ENCODE data around the gene FOXE3. TPM values are rescaled to one million over a fixed set of nuclear protein-coding genes. Genes with fewer than 3 reads are reported as not detected.

The FOXE3 gene
- total RNA-seq, 1 donor from 2014 or later: 0.35 TPM

- Mint-ChIP-seq H3K27ac (ENCODE audit: unreplicated experiment) (no peak overlapping the region), H3K36me3 (ENCODE audit: low read depth) (peaks cover 10% of the 10 kb centered on the region), H3K9me3 (no peaks in the 10 kb centered on the region), H3K4me3 (no peak overlapping the region), H3K4me1 (no peaks in the 10 kb centered on the region), H3K27me3 (ENCODE audit: low read depth) (no peaks in the 10 kb centered on the region)
- TF ChIP-seq, protein P1, sequence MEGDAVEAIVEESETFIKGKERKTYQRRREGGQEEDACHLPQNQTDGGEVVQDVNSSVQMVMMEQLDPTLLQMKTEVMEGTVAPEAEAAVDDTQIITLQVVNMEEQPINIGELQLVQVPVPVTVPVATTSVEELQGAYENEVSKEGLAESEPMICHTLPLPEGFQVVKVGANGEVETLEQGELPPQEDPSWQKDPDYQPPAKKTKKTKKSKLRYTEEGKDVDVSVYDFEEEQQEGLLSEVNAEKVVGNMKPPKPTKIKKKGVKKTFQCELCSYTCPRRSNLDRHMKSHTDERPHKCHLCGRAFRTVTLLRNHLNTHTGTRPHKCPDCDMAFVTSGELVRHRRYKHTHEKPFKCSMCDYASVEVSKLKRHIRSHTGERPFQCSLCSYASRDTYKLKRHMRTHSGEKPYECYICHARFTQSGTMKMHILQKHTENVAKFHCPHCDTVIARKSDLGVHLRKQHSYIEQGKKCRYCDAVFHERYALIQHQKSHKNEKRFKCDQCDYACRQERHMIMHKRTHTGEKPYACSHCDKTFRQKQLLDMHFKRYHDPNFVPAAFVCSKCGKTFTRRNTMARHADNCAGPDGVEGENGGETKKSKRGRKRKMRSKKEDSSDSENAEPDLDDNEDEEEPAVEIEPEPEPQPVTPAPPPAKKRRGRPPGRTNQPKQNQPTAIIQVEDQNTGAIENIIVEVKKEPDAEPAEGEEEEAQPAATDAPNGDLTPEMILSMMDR (conservative IDR thresholded peaks at IDR 0.05): no peak
- DNase-seq (ENCODE audit: low read depth, low spot score): no peak
These were observed 35.4 kb upstream of the FOXE3 start for GRCh38 chr1:47380699-47381098.

DNA sequence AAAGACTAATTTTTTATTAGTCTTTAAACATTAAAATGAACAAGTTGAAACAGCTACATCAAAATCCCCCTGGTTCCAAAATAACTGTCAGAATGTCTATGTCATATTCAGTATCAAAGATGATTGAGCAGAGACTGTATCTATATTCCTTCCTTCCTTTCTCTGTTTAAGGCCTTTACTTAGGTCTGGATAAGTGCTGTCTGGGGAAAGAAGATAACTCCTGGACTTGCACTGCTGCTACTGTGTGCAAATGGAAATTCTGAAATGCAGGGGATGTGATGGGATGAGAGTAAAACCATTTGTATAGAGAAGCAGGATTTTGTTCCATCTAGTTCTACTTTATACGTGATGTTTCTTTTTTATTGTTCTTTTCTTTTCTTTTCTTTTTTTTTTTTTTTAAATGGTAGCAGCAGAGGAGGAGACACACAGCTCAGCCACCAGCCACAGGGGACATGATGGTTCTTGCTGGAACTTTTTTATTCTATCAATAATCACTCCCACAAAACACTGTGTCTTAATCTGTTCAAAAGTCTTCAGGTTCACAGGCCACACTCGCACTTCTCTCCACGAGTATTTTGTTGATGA, 33.6 kb upstream of the FOXE3 start:
- no peak overlapping the region for H3K27ac Mint-ChIP-seq (ENCODE audit: unreplicated experiment)
- no peaks in the 10 kb centered on the region for H3K9me3 Mint-ChIP-seq
- H3K36me3 Mint-ChIP-seq (ENCODE audit: low read depth): peaks cover 10% of the 10 kb centered on the region
- DNase-seq (ENCODE audit: low read depth, low spot score): no peak
- no peaks in the 10 kb centered on the region for H3K27me3 Mint-ChIP-seq (ENCODE audit: low read depth)
- H3K4me1 Mint-ChIP-seq: no peaks in the 10 kb centered on the region
- TF ChIP-seq, protein P1 (conservative IDR thresholded peaks at IDR 0.05): no peak
- H3K4me3 Mint-ChIP-seq: no peak overlapping the region

DNA sequence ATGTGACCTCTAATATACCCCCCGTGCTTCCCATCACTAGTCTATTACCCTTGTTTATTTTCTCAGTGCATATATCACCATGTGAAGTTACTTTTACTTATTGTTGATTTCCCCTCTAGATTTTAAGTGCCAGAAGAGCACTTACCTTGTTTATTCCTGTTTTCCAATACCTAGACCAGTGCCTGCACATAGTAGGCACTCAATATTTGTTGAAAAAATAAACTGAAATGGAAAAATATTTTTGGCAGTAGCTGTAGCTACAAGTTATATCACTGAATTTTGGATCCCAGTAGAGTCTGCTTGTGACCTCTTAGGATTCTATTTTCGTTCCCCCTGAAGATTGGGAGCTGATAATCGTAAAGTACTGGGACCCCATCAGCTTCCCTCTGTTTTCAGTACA, 32.0 kb upstream of the FOXE3 start:
- peaks cover 14% of the 10 kb centered on the region for H3K27me3 Mint-ChIP-seq (ENCODE audit: low read depth)
- no peaks in the 10 kb centered on the region for H3K9me3 Mint-ChIP-seq
- H3K36me3 Mint-ChIP-seq (ENCODE audit: low read depth): peaks cover 7% of the 10 kb centered on the region
- DNase-seq (ENCODE audit: low read depth, low spot score): no peak
- peaks cover 4% of the 10 kb centered on the region for H3K4me1 Mint-ChIP-seq
- TF ChIP-seq, protein P1 (conservative IDR thresholded peaks at IDR 0.05): no peak
- no peak overlapping the region for H3K27ac Mint-ChIP-seq (ENCODE audit: unreplicated experiment)
- no peak overlapping the region for H3K4me3 Mint-ChIP-seq

- DNase-seq (ENCODE audit: low read depth, low spot score): no peak
- Mint-ChIP-seq H3K27me3 (ENCODE audit: low read depth) (peaks cover 14% of the 10 kb centered on the region), H3K4me1 (peaks cover 5% of the 10 kb centered on the region), H3K36me3 (ENCODE audit: low read depth) (no peaks in the 10 kb centered on the region), H3K4me3 (no peak overlapping the region), H3K27ac (ENCODE audit: unreplicated experiment) (no peak overlapping the region), H3K9me3 (no peaks in the 10 kb centered on the region)
- TF ChIP-seq, protein P1 (conservative IDR thresholded peaks at IDR 0.05): no peak
These were observed 31.1 kb upstream of the FOXE3 start for GRCh38 chr1:47385020-47385419.

- no peak overlapping the region for H3K4me3 Mint-ChIP-seq
- no peak for DNase-seq (ENCODE audit: low read depth, low spot score)
- TF ChIP-seq, protein P1 (conservative IDR thresholded peaks at IDR 0.05): no peak
- peaks cover 14% of the 10 kb centered on the region for H3K27me3 Mint-ChIP-seq (ENCODE audit: low read depth)
- peaks cover 5% of the 10 kb centered on the region for H3K4me1 Mint-ChIP-seq
- H3K9me3 Mint-ChIP-seq: no peaks in the 10 kb centered on the region
- H3K27ac Mint-ChIP-seq (ENCODE audit: unreplicated experiment): no peak overlapping the region
- no peaks in the 10 kb centered on the region for H3K36me3 Mint-ChIP-seq (ENCODE audit: low read depth)
These were observed 29.8 kb upstream of the FOXE3 start for GRCh38 chr1:47386268-47386667.
